ENCODE measurements around the gene IGF2BP2. TPM values are rescaled to one million over a fixed set of nuclear protein-coding genes. Genes with fewer than 3 reads are reported as not detected.

The IGF2BP2 gene
- total RNA-seq, 1 donor from 2014 or later, result 26.7 TPM

DNA sequence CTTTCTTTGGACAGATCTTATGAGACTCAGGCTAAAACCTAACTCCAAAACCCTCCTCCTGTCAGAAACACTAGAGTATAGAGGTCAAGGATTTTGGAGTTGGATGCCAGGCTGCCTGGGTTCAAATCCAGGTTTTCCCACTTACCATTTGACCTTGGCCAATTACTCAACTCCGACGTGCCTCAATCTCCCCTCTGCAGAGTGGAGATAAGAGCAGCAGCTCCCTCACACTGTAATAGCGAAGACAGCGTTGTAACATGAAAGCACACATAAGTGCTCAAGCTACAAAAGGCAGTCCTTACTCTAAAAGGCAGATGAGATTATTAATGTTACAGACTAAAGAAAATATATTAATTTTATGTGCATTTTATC is 90.1 kb downstream of the IGF2BP2 start:
- DNase-seq (ENCODE audit: low spot score), result no peak

DNA sequence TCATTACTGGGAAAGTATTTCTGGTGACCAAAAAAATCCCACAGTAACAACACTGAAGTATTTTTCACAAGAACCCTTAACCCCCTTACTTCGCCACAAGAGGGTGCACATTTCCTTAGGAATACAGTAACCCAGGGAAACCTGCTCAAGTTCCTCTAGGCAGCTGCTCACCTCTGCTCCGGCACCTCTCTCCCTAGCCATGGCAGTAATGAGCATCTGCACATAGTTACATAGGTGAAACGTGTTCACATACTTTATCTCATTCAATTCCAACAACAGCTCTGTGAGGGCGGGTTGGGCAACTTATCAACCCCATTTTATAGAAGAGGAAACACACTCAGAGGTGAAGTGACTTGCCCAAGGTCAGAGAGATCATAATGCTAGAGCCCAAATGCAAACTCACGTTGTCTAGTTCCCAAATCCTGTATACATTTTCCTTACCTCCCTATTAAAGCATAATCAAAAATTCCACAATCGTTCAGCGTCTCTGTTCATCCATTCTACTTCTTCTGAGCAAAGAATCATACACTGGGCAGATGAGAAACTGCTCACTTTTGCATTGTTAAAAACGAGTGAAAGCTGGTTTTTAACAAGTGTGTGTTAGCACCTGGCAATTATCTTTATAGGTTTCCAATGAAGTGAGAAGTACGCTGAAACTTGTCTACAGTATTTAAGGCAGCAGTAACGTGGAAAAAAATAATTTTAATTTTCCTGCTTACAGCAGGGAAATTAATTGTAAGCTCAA is 90.7 kb downstream of the IGF2BP2 start:
- DNase-seq (ENCODE audit: low spot score), result peak; percentile 45

DNA sequence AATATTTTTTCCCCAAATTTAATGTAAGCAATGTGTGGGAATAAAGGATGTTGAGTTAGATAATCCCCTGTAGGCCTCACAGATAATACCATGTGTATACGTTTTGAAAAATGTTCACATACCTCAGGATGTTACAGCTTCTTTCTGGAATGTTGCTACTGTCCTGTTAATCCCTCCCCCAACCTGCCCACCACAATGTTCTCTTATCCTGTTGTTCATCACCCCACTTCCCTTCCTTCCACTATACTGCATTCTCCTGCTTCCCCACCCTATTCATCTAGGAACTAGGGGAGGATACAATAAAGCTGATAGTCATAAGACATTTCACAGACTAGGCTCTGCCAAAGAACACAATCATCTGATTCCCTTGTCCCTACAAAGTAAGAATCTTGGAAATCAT is 92.1 kb downstream of the IGF2BP2 start:
- DNase-seq (ENCODE audit: low spot score), result no peak

DNA sequence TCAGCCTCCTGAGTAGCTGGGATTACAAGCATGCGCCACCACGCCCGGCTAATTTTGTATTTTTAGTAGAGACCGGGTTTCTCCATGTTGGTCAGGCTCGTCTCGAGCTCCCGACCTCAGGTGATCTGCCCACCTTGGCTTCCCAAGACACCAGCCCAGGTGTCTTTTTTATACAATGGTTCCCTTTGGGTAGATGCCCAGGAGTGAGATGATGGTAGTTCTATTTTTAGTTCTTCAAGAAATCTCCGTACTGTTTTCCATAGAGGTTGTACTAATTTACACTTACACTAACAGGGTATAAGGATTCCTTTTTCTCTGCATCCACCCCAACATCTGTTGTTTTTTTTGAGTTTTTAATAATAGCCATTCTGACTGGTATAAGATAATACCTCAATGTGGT is 94.3 kb downstream of the IGF2BP2 start:
- no peak for DNase-seq (ENCODE audit: low spot score)

GRCh38 chr3:185729337-185730055 is 95.3 kb downstream of the IGF2BP2 start:
- DNase-seq (ENCODE audit: low spot score), result no peak

GRCh38 chr3:185728630-185729336 is 96.1 kb downstream of the IGF2BP2 start:
- no peak for DNase-seq (ENCODE audit: low spot score)

GRCh38 chr3:185727873-185728272 is 97.0 kb downstream of the IGF2BP2 start:
- no peak for DNase-seq (ENCODE audit: low spot score)

DNA sequence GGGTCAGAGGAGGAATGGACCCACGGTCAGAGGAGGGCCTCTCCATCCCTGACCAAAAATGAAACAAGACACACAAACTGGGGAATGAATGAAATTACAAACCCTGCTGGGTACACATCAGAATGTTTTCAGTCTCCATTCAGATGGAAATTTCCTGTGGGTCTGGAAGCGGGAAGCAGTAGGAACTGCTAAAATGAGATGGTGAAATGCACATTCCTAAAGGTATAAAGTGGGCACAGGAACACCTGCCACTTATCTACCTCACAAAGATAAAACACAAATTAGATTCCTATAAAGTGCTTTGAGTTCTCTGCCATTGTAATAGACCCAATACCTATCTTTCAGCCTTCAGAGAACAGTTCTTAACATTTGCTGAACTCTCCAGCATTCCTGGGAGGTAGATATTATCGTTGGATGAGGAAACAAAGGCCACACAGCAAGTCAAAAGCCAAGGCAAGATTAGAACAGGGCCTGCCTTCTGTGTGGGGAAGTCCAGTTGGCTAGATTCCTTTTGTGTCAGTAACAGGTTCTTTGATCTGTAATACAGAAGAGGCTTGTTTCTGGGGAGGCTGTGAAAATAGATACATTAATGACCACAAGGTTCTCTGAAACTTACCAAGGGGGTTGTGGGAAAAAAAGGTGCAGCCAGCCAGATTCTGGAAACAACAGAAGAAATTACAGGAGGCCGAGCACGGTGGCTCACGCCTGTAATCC is 98.4 kb downstream of the IGF2BP2 start:
- DNase-seq (ENCODE audit: low spot score), result no peak

- no peak for DNase-seq (ENCODE audit: low spot score)
Observed at GRCh38 chr3:185724761-185725160, 100.1 kb downstream of the IGF2BP2 start.

DNA sequence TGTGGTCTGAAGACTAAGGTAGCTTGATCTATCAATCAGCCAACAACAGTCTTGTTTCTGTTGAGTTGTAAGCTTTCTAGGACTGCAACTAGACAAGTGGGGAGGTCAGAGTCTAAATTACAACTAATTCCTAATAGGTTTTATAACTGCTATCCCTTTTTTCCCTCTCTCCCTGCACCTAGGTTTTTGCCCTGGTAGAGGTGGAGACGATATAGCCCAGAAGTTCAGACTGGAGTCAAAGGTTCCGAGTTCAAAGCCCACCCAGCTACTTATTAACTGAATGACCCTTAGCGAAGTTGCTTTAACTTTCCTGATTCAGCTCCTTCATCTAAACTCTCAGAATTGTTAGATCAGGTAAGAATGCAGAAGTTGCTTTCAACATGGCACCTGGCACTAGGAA is 100.6 kb downstream of the IGF2BP2 start:
- no peak for DNase-seq (ENCODE audit: low spot score)

GRCh38 chr3:185722881-185723280 is 102.0 kb downstream of the IGF2BP2 start:
- DNase-seq (ENCODE audit: low spot score), result no peak

- DNase-seq (ENCODE audit: low spot score), result no peak
Observed at GRCh38 chr3:185721970-185722369, 102.9 kb downstream of the IGF2BP2 start.

- no peak for DNase-seq (ENCODE audit: low spot score)
Observed at GRCh38 chr3:185720326-185720725, 104.5 kb downstream of the IGF2BP2 start.

- no peak for DNase-seq (ENCODE audit: low spot score)
Observed at GRCh38 chr3:185718736-185719593, 105.9 kb downstream of the IGF2BP2 start.

DNA sequence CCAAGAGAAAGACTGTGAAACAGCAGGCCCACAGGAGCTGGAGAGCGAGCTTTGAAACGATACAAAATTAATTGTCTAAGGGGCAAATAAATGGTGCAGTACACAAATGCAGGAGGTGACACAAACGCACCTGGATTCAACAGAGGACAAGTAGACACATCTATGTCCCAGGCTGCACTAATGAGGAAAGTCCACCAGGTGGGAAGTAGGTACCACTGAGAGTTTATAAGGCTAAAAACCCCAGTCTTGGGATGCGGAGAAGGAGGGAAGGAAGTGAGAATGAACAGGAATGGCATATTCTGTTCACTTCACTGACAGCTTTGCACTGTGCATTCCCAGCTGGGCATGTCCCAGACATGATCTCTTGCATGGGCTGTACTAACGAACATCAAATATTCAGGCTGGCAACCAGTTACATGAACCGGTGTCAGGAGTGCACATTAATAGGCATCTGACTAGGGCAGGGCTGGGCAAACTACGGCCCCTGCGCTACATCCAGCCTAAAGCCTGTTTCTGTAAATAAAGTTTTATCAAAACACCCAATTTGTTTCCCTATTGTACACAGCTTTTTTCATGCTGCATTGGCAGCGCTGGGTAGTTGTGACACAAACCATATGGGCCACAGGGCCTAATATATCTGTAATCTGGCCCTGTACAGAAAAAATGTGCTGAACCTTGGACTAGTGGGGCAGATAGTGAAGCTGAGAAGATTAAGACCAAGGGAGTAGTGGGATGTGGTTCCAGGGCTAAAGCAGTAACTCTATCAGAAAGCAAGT is 107.0 kb downstream of the IGF2BP2 start:
- no peak for DNase-seq (ENCODE audit: low spot score)

DNA sequence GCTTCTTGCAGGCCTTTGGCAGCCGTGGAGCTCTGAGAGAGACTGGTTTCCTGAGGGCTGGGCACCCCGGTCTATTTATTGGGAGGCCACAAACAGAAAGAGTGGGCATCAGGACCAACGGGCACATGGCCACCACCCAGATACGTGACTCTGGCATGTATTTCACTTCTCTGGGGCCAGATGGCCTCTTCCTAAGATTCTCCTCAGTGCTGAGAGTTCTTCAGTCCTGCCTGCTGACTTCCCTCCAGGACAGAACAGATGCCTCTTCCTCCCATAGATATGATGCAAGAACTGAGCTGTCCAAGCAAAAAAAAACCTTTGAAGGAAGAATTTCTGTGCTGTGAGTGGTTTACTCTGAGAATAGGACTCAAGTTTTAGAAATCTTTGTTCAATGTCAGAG is 107.7 kb downstream of the IGF2BP2 start:
- DNase-seq (ENCODE audit: low spot score), result no peak

DNA sequence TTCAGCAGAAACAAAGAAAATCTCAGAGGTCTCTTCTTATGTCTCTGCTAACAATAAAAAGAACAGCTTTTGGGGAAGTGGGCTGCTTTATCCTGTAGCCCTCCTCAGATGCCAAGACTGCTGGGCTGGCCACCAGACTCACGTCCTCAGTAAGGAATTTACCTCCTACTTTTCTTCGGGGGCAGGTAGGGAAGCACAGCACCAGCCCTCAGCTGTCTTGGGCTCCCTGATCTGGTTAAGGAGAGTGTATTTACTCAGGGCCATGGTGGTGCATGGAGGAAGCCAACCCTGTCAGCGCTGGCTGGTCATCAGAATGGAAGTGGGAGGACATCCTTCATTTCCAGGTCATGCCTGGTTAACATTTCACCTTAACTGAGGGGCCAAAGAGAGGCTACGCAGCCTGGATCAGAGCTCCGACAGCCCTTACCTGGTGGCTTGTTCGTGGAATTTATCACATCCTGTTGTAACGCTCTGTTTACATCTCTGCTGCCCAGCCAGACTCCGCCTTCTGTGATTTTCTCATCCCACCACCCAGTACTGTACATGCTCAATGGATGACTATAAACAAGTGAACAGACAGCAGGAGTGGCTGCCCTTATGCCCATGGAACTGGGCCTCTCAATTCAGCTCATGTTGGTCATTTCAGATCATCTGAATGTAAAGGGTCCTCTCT is 108.3 kb downstream of the IGF2BP2 start:
- DNase-seq (ENCODE audit: low spot score), result no peak

DNA sequence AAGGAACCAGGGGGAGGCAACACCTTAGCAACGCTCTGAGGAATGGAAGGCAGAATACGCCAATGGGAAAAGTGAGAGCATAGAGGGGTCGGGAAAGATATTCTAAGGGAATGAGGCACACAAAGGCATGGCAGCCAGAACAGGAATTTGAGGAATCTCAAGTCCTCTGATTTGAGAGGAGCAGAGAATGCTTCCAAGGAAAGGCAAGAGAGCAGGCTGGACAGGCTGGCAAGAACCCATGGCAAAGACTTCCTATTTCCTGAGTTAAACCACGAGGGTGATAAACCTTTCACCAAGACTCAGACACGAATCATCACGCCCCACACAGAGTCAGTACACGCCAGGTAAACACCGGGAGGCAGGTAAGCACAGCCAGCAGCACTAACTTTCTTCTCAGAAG is 109.8 kb downstream of the IGF2BP2 start:
- peak; percentile 49 for DNase-seq (ENCODE audit: low spot score)

DNA sequence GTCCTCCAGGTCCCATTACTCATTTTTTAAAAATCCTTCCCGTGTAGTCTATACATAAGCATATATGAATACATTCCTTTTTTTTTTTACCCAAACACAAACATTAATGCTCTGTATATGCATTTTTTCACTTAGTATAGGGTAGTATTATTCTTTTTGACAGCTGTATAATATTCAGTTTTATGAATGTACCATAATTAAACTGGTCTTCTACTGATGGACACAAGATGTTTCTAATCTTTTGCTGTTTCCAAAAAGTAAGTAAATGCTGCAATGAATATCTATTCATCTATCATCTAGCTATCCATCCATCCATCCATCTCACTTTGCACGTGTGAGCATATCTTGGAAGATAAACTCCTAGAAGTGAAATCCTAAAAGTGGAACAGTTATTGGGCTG is 110.8 kb downstream of the IGF2BP2 start:
- no peak for DNase-seq (ENCODE audit: low spot score)

GRCh38 chr3:185713015-185713414 is 111.8 kb downstream of the IGF2BP2 start:
- no peak for DNase-seq (ENCODE audit: low spot score)
